Iris pigment epithelial cell (primary cell): ENCODE data around the gene CD209.

Source experiments
- DNase-seq: peaks from one replicate; pipeline ENCODE4 v3.0.0-alpha.2; 2011; ENCODE audit warnings: low read depth

CD209 gene

DNA sequence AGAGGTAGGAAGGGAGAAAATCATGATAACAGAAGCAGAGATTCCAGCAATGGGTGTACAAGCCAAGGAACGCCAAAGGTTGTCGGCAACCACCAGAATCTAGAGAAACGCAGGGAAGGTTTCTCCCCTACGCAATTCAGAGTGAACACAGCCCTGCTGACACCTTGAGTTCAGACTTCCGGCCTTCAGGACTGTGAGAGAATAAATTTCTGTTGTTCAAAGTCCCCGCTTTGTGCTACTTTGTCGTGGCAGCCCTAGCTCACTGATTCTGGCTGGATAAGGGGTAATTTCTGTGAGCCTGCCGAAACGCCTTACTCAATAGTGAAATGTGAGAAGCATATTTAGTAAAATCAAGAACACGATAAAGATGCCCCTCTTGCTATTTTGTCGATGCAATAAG, 10.1 kb downstream of the CD209 start:
- DNase-seq, result no peak

- no peak for DNase-seq
These were observed 11.2 kb downstream of the CD209 start for GRCh38 chr19:7736148-7736547.

DNA sequence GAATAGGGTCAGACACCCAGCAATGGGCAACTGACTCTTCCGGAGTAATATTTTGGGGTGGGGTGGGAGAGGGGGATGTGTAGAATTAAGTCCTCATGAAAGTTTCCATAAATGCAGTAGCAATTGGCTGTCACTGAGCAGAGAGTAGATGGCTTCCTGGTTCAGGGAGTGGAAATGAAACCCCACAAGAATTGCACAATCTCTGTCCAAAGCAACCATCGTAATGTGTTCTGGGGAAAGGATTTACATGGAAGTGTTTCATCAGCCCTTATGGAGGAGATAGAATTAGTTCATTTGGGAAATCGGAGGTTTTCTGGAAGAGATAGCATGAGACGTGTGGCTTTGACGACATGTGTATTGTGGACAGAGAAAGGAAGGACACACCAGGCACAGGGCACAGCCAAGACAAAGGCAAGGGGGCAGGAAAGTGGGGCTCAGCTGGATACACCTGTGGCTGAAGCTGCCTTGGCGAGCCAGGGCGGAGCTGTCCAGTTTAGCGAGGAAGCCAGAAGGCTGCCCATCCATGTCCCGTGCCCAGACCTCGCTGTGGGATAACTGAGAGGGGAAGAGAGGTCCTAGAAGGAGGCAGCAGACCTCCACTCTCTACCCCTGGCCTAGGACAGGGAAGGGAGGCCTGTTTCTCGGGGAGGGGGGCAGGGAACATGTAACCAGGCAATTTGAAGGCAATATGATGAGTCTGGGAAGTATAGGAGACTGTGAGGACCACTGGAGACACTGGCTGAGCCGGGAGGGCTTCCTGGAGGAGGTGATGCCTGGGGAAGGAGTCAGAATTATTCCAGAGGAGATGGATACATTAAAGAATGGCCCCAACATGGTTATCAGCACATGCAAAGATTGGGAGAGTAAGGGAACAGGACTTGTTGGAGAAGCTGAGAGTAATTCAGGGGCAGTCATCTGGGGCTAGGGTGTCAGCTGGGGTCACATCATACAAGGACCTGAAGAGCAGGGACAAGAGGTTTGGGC, 12.8 kb downstream of the CD209 start:
- peak; percentile 20 for DNase-seq

DNA sequence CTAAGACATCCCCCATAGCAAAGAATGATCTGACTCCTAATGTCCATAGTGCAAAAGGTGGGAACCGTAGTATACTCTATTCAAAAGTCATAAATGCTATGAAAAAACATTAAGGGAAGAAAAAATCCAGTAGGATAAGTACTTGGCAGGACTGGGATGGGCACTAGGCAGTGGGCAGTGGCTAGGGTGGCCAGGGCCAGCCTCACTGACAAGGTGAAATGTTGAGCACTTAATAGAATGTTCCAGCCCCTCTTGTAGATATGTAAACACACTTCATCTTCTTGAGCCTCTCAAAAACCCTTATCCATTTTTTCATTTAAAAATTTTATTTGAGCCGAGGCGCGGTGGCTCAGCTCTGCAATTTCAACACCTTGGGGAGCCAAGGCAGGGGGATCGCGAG, 14.0 kb downstream of the CD209 start:
- no peak for DNase-seq

DNA sequence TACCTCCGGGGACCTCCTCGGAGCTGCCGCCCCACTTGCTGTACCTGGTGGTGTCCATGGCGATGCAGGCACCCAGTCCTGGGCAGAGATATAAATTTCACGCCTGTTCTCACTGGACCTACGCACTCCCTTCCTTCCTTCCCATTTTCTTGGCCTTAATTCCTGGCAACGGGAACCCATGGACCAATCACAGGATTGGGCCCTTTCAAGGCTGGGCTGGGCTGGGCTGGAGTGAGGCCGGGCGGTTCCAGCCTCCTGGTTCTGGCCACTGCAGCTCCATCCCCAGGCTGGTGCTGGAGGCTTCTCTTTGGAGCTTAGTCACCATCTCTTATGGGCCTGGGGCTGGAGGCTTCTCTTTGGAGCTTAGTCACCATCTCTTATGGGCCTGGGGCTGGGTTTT, 15.3 kb downstream of the CD209 start, which contains the start of gene CLEC4G:
TSS of gene CLEC4G (minus strand) at position 66 of the 400 bp plus-strand sequence. CDS start at position 58, 8 bp downstream.
- DNase-seq, result no peak

- no peak for DNase-seq
These were observed 15.7 kb downstream of the CD209 start for GRCh38 chr19:7731615-7732014.

GRCh38 chr19:7731218-7731595, 16.1 kb downstream of the CD209 start:
- DNase-seq, result no peak

GRCh38 chr19:7730286-7731217, 16.8 kb downstream of the CD209 start:
- no peak for DNase-seq

DNA sequence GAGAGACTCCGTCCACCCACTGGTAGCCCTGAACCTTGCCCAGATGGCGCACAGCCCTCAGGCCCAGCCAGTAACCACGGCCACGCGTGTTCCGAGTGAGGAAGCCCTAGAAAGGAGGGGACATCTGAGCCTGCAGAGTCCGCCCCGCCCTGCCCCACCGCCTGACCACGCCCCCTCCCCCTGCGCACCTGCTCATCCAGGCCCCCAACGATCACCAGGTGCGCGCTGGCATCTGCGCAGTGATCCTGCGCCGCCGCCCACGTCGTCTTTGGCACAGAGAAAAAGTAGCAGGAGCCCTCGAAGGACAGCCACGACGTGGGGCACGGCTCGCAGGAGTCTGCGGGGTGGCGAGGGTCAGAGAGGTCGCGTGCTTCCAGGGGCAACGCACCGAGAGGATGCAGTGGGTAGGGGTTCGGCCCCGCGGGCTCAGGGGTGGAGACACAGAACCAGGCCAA, 17.5 kb downstream of the CD209 start:
- no peak for DNase-seq

DNA sequence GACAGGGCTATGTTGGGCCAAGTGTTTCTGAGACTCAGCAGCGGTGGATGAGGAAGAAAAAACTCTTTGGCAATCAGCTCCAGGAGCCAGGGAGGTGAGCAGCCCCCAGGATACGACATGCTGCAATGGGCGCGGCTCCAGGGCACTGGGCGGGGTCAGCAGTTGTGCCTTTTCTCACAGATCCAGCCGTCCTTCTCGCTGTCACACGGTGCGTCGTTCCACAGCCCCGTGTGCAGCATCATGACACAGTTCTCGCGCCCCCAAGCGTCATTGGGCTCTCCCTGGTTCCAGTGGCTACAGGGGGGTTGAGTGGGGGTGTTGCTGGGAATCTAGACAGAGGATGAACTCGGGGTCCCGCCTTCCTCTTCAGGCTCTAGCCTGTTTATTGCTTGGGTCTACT, 18.1 kb downstream of the CD209 start:
- no peak for DNase-seq

DNA sequence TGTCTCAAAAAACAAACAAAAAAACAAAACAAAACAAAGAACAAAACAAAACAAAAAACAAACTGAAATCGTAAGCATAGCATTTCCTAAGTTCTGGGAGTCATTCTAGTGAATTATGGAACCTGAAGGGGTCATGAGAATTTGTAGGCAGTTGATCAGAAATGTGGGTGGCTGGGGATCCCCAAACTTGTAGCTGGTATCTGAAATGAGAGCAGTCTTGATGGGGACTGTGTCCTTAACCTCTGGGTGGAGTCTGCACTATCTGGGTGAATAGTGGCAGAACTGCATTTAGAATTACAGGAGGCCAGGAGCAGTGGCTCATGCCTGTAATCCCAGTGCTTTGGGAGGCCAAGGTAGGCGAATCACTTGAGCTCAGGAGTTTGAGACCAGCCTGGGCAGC, 21.5 kb downstream of the CD209 start:
- no peak for DNase-seq

- no peak for DNase-seq
These were observed 25.1 kb downstream of the CD209 start for GRCh38 chr19:7722231-7722651.

- no peak for DNase-seq
These were observed 27.0 kb downstream of the CD209 start for GRCh38 chr19:7720351-7720750.

DNA sequence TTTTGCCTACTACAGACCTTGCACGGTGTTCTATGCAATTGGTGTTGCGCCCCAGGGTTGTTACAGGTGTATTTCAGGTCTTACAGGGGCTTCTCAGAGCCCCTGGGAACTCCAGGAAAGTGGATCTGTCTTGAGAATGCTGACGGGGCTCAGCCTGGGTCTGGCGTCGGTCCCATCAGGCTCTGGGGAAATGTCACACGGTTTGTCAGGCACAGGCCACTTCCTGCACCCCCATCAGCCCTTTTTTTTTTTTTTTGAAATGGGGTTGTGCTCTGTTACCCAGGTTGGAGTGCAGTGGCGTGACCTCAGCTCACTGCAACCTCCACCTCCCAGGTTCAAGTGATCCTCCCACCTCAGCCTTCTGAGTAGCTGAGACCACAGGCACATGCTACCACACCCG, 28.7 kb downstream of the CD209 start:
- no peak for DNase-seq

- DNase-seq, result no peak
These were observed 30.6 kb downstream of the CD209 start for GRCh38 chr19:7716762-7717161.

DNA sequence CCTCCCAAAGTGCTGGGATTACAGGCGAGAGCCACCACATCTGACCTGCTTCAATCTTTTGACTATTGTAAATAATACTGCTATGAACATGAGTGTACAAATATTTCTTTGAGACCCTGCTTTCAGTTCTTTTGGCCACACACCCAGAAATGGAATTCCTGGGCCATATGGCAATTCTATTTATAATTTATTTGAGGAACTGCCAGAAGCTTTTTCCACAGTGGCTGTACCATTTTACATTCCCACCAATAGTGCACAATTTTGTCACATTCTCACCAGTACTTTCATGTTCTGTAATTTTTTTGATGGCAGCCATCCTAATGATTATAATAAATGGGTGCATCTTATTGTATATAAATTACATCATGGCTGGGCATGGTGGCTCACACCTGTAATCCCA, 31.7 kb downstream of the CD209 start:
- DNase-seq, result no peak

- no peak for DNase-seq
These were observed 36.7 kb downstream of the CD209 start for GRCh38 chr19:7710616-7711015.

GRCh38 chr19:7709932-7710460, 37.3 kb downstream of the CD209 start:
- no peak for DNase-seq

- DNase-seq, result no peak
These were observed 40.3 kb downstream of the CD209 start for GRCh38 chr19:7706955-7707456.

DNA sequence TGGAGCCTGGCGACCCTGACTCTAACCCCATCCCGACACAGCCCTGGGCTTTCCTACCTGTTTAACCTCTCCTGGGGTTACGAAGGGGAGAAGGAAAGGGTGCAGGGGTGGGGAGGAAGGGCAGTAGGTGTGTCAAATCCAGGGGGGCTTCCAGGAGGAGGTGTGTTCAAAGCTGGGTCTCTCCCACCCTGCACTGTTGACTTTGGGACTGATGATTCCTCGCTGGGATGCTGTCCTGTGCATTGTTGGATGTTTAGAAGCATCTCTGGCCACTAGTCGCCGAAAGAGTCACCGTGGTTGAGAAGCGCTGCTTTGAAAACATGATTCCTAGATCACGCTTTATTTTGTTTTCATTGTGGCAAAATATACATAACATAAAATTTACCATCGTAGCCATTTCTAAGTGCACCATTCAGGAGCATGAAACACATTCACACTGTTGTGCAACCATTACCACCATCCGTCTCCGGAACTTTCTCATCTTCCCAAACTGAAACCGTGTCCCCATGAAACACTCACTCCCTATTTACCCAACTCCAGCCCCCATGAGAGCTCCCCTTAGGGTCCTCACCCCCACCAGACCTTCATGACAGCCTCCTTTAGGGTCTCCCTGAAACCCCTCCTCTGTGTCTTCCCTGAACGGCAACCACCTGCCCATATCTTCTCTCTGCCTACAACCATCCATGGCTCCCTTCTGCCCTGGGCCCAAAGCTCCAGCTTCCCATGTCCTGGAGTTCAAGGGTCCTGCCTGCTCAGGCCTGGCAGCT, 41.0 kb downstream of the CD209 start:
- no peak for DNase-seq
